Ishikawa (cell line): ENCODE data around the gene RBM4.

Source experiments
- CEBPB ChIP-seq: IDR thresholded peaks from 2 replicates; pipeline ENCODE4 v1.6.1; 2012
- CREB1 ChIP-seq: IDR thresholded peaks from 2 replicates; pipeline ENCODE4 v1.6.1; 2012; ENCODE audit warnings: low read depth
- EGR1 ChIP-seq: IDR thresholded peaks from 2 replicates; pipeline ENCODE4 v1.6.1; 2012
- EP300 ChIP-seq: IDR thresholded peaks from 2 replicates; pipeline ENCODE4 v1.6.1; 2012; ENCODE audit warnings: borderline replicate concordance
- FOXM1 ChIP-seq: IDR thresholded peaks from 2 replicates; pipeline ENCODE4 v1.6.1; 2012; ENCODE audit warnings: low read depth, borderline replicate concordance
- NFIC ChIP-seq: IDR thresholded peaks from 2 replicates; pipeline ENCODE4 v1.6.1; 2012
- RAD21 ChIP-seq: IDR thresholded peaks from 2 replicates; pipeline ENCODE4 v1.6.1; 2012; ENCODE audit warnings: low read depth
- TAF1 ChIP-seq: IDR thresholded peaks from 2 replicates; pipeline ENCODE4 v1.6.1; 2012; ENCODE audit warnings: low read depth, mild to moderate bottlenecking
- TCF12 ChIP-seq: IDR thresholded peaks from 2 replicates; pipeline ENCODE4 v1.6.1; 2012; ENCODE audit warnings: low read depth
- TEAD4 ChIP-seq: IDR thresholded peaks from 2 replicates; pipeline ENCODE4 v1.6.1; 2012
- YY1 ChIP-seq: IDR thresholded peaks from 2 replicates; pipeline ENCODE4 v1.6.1; 2012; ENCODE audit warnings: low read depth
- ZBTB7A ChIP-seq: IDR thresholded peaks from 2 replicates; pipeline ENCODE4 v1.6.1; 2012; ENCODE audit warnings: low read depth
- TF ChIP-seq, protein P1 (sequence below): IDR thresholded peaks from 2 replicates; pipeline ENCODE4 v1.6.1; 2012
- TF ChIP-seq, protein P2 (sequence below): IDR thresholded peaks from 2 replicates; pipeline ENCODE4 v1.6.1; 2012; ENCODE audit warnings: low read depth, mild to moderate bottlenecking
- TF ChIP-seq, protein P3 (sequence below): IDR thresholded peaks from 2 replicates; pipeline ENCODE4 v1.6.1; 2012

Gene RBM4

DNA sequence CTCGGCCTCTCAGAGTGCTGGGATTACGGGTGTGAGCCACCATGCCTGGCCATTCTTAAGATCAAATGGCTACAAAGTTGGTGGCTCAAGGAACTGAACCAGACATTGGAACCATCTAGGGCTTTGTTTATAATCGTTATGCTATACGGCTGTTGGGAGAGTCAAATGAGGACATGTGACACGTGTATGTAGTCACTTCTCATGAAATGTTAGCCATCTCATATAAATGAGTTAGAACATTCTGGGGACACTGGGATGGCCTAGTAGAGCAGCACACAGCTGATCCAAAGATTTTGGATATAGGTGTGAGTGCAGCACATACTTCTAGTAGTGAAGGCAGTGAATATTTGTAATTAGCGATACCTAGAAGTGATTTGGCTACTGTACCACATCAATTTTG is 6.6 kb upstream of the RBM4 start:
- TF ChIP-seq ZBTB7A (no peak), TAF1 (no peak), RAD21 (no peak), TCF12 (no peak), EGR1 (no peak), NFIC (no peak), TEAD4 (no peak), EP300 (no peak), CEBPB (no peak), CREB1 (no peak), YY1 (no peak), FOXM1 (no peak)
- TF ChIP-seq, protein P1, sequence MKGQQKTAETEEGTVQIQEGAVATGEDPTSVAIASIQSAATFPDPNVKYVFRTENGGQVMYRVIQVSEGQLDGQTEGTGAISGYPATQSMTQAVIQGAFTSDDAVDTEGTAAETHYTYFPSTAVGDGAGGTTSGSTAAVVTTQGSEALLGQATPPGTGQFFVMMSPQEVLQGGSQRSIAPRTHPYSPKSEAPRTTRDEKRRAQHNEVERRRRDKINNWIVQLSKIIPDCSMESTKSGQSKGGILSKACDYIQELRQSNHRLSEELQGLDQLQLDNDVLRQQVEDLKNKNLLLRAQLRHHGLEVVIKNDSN: no peak
- TF ChIP-seq, protein P2, sequence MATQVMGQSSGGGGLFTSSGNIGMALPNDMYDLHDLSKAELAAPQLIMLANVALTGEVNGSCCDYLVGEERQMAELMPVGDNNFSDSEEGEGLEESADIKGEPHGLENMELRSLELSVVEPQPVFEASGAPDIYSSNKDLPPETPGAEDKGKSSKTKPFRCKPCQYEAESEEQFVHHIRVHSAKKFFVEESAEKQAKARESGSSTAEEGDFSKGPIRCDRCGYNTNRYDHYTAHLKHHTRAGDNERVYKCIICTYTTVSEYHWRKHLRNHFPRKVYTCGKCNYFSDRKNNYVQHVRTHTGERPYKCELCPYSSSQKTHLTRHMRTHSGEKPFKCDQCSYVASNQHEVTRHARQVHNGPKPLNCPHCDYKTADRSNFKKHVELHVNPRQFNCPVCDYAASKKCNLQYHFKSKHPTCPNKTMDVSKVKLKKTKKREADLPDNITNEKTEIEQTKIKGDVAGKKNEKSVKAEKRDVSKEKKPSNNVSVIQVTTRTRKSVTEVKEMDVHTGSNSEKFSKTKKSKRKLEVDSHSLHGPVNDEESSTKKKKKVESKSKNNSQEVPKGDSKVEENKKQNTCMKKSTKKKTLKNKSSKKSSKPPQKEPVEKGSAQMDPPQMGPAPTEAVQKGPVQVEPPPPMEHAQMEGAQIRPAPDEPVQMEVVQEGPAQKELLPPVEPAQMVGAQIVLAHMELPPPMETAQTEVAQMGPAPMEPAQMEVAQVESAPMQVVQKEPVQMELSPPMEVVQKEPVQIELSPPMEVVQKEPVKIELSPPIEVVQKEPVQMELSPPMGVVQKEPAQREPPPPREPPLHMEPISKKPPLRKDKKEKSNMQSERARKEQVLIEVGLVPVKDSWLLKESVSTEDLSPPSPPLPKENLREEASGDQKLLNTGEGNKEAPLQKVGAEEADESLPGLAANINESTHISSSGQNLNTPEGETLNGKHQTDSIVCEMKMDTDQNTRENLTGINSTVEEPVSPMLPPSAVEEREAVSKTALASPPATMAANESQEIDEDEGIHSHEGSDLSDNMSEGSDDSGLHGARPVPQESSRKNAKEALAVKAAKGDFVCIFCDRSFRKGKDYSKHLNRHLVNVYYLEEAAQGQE: no peak
- TF ChIP-seq, protein P3, sequence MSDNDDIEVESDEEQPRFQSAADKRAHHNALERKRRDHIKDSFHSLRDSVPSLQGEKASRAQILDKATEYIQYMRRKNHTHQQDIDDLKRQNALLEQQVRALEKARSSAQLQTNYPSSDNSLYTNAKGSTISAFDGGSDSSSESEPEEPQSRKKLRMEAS: no peak

DNA sequence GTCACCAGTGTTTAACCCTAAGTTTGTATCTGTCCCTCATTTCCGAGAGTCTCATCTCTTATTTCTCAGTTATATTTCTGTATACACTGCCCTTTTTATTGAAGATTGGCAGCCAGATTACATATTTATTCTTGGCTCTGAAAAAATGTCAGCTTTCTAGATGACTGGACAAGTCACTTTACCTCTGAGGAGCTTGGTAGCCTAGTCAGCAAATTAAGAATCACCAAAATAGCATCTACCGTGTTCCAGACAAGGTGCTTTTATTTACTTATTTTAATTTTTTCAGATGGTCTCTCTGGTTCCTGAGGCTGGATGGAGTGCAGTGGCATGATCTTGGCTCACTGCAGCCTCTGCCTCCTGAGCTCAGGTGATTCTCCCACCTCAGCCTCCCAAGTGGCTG is 5.6 kb upstream of the RBM4 start:
- TF ChIP-seq RAD21 (no peak), TEAD4 (no peak)

DNA sequence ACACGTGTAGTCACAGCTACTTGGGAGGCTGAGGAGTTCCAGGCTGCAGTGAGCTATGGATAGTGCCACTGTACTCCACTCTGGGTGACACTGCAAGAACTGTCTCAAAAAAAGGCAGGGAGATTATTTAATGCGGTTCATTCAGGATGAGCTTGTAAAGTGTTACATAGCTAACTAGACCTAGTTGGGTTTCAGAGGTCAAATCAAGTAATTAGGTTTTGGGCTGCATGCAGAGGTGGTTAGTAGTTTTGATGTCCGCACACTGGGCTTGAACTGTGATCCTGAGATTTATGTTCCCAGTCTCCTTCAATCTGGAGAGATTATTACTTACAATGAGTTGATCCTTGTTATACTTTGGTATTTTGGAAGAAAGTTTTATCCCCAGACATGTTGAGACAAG is 2.1 kb upstream of the RBM4 start:
- no peak for TF ChIP-seq EGR1
- no peak for TF ChIP-seq CEBPB
- no peak for TF ChIP-seq TEAD4
- TF ChIP-seq TAF1: no peak
- TF ChIP-seq, protein P3: no peak
- TF ChIP-seq NFIC: no peak
- TF ChIP-seq ZBTB7A: no peak
- no peak for TF ChIP-seq EP300
- no peak for TF ChIP-seq FOXM1
- TF ChIP-seq YY1: no peak
- TF ChIP-seq, protein P2: no peak
- no peak for TF ChIP-seq RAD21
- TF ChIP-seq TCF12: no peak
- no peak for TF ChIP-seq CREB1
- TF ChIP-seq, protein P1: no peak

DNA sequence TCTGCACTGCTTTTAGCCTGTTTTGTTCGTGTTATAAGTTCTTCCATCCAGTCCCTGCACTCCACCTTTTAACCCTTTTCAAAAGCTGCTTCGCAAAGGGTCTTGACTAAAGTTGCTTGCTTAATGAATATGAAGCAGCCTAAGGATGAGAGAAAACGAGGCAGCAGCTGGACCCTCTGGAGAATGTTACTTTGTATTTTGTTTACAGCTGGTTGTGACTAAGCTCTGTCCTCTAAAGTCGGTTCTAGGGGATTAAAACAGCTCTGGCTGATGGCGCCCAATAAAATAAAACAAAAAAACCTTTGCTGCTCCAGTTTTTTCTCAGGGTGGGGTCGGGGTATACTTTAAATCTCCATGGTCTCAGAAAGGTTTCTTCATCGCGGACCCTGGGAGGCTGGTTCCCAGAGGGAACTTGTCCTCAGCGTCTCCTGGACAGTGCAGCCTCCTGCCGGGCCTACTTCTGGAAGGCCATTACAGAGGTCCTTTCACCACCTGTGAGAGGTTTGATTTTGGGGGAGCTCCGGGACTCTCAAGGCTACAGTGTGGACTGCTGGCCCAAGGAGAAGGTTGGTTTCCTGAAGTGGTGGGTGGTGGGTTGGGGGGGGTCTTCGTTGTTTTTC is 836 bp upstream of the RBM4 start:
- TF ChIP-seq NFIC: no peak
- TF ChIP-seq CEBPB: no peak
- TF ChIP-seq TCF12: 0 out of 2 replicates have a peak, but pooled peaks have one; percentile 3
- TF ChIP-seq, protein P1: no peak
- no peak for TF ChIP-seq CREB1
- no peak for TF ChIP-seq TEAD4
- TF ChIP-seq TAF1: no peak
- no peak for TF ChIP-seq YY1
- TF ChIP-seq ZBTB7A: 0 out of 2 replicates have a peak, but pooled peaks have one; percentile 62
- TF ChIP-seq EP300: no peak
- TF ChIP-seq, protein P2: no peak
